T-cell (primary cell): ENCODE results near the gene AK4. TPM values are rescaled to one million over a fixed set of nuclear protein-coding genes. Genes with fewer than 3 reads are reported as not detected.
"Not testable (repeated sequence)": the region's sequence is repeated elsewhere in the genome, so short reads cannot be mapped to it uniquely, and the experiment has no call there.

Source experiments
- ATAC-seq, 4 experiments: fragments of 200-7000 bp in 3 of 4; fragments of 150-1000 bp in 1 of 4; cut with Tn5 transposase; replicated peaks in 1 of 4; 1 replicate in 3 of 4; 2 replicates in 1 of 4; pipeline ENCODE4 v1.10.0; 2021; ENCODE audit warnings: moderate library complexity in 3 of 4, mild to moderate bottlenecking in 2 of 4, moderate number of reproducible peaks in 1 of 4
- CTCF ChIA-PET, 2 donors: fragments of 300-600 bp; sonication (Branson Sonifier 250); formaldehyde crosslinking; loops; one replicate each; lab custom pipeline; 2022; ENCODE audit warnings: antibody characterized with exemption in 2 of 2; lab: Charles Lee
- POLR2A ChIA-PET, 2 donors: fragments of 300-600 bp; sonication (Branson Sonifier 250); formaldehyde crosslinking; loops; one replicate each; lab custom pipeline; 2022; ENCODE audit warnings: antibody characterized with exemption in 2 of 2; lab: Charles Lee
- DNase-seq, 35 experiments: peaks; one replicate each; pipeline versions ENCODE4 v3.0.0 to v3.0.0-alpha.2; 2013 to 2023
- H3K27ac ChIP-seq: one replicate; pipeline ENCODE4 v1.5.1; 2013; ENCODE audit warnings: low read length
- H3K27me3 ChIP-seq, 2 experiments: replicated peaks in 1 of 2; 1 replicate in 1 of 2; 2 replicates in 1 of 2; pipeline versions ENCODE4 v1.6.1 to v1.7.0; 2013; ENCODE audit warnings: low read length in 1 of 2, mixed read lengths in 1 of 2; ENCODE audit not compliant: control insufficient read depth in 2 of 2, insufficient read depth in 2 of 2; ENCODE audit errors: extremely low read depth in 1 of 2
- H3K36me3 ChIP-seq, 2 donors: 1 replicate in 1 of 2; 2 replicates in 1 of 2; pipeline versions ENCODE4 v1.6.1 to v1.7.0; 2013; ENCODE audit warnings: low read length in 1 of 2; ENCODE audit not compliant: control insufficient read depth in 2 of 2, insufficient read depth in 1 of 2; ENCODE audit errors: extremely low read depth in 1 of 2
- H3K4me1 ChIP-seq, 2 experiments: 1 replicate in 1 of 2; 2 replicates in 1 of 2; pipeline versions ENCODE4 v1.6.1 to v1.7.0; 2013; ENCODE audit warnings: low read length in 2 of 2, mixed read lengths in 1 of 2; ENCODE audit not compliant: insufficient read depth in 2 of 2, control insufficient read depth in 1 of 2; ENCODE audit errors: extremely low read depth in 1 of 2
- H3K4me3 ChIP-seq, 2 donors: 1 replicate in 1 of 2; 2 replicates in 1 of 2; pipeline versions ENCODE4 v1.5.1 to v1.7.0; 2013; ENCODE audit warnings: mild to moderate bottlenecking in 2 of 2, low read length in 1 of 2, moderate library complexity in 1 of 2; ENCODE audit not compliant: control insufficient read depth in 1 of 2; ENCODE audit errors: extremely low read depth in 1 of 2
- H3K9me3 ChIP-seq: 2 replicates; pipeline ENCODE4 v1.7.0; 2013
- H3K27ac Mint-ChIP-seq, 2 donors: one replicate each; pipeline ENCODE4 v1.8.0; 2020 to 2021; ENCODE audit warnings: mild to moderate bottlenecking in 2 of 2, mixed read lengths in 2 of 2
- H3K27me3 Mint-ChIP-seq, 2 donors: one replicate each; pipeline ENCODE4 v1.8.0; 2021 to 2022; ENCODE audit warnings: mixed read lengths in 2 of 2
- H3K36me3 Mint-ChIP-seq: one replicate; pipeline ENCODE4 v1.8.0; 2021; ENCODE audit warnings: mixed read lengths
- H3K4me1 Mint-ChIP-seq, 3 donors: one replicate each; pipeline ENCODE4 v1.8.0; 2020 to 2022; ENCODE audit warnings: mixed read lengths in 3 of 3, mild to moderate bottlenecking in 1 of 3
- H3K4me3 Mint-ChIP-seq, 3 donors: one replicate each; pipeline ENCODE4 v1.8.0; 2020 to 2022; ENCODE audit warnings: mild to moderate bottlenecking in 3 of 3, mixed read lengths in 3 of 3, moderate library complexity in 3 of 3
- H3K9me3 Mint-ChIP-seq, 3 donors: one replicate each; pipeline ENCODE4 v1.8.0; 2020 to 2022; ENCODE audit warnings: mixed read lengths in 3 of 3
- WGBS: methylation state at CpG from one replicate; pipeline ENCODE4 v1.1.5; 2013; ENCODE audit warnings: missing lambda C conversion rate; ENCODE audit not compliant: insufficient coverage; 5-methylcytosine and 5-hydroxymethylcytosine counted together
- total RNA-seq, 35 experiments: library from RNA in 6 of 35; stranded (reverse) in 6 of 35; fragments of 120-200 nt in 1 of 35; gene quantifications; one replicate each; pipeline versions ENCODE4 v1.2.1 to v1.2.4 and lab custom pipeline; 2013 to 2026

The AK4 gene
- total RNA-seq, 5 donors from 2014 or later (not counting 1 experiment from before 2014, with no cell fraction given), result 0.18 to 2.4 (median 1.1) TPM

DNA sequence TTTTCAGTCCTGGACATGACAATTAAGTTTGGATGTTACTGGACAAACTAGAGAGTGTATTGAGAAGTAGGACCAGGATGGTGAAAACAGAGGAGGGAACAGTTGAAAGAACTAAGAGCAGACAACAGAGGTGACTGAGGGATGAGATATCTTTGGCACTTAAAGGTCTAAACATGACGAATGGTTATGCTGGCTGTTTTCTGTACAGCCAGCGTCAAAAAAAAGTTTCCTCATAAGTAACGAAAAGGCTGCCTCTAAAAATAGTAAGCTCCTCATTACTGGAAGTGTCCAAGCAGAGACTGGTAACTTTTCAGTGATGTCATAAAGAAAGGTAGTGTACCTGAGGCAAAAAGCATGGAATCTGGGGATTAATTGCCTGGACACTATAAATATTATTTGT is 35.2 kb upstream of the AK4 start:
- ChIA-PET POLR2A (no interaction called here), CTCF (no interaction called here)
- H3K36me3 ChIP-seq, result no peaks in the 10 kb centered on the region
- no peak overlapping the region for H3K27ac ChIP-seq
- no peak overlapping the region for H3K27ac Mint-ChIP-seq
- 100% methylated on average over 1 of the region's 3 CpGs for WGBS
- H3K4me1 Mint-ChIP-seq, result no peaks in the 10 kb centered on the region
- H3K9me3 ChIP-seq, result no peaks in the 10 kb centered on the region
- DNase-seq, result no peak
- peaks cover 0 to 9% of the 10 kb centered on the region in 2 experiments for H3K27me3 ChIP-seq
- peaks cover 7 to 8% of the 10 kb centered on the region in 2 donors for H3K27me3 Mint-ChIP-seq
- H3K4me3 Mint-ChIP-seq, result no peak overlapping the region
- no peaks in the 10 kb centered on the region for H3K4me1 ChIP-seq
- H3K9me3 Mint-ChIP-seq, result peaks cover 0 to 6% (median 0%) of the 10 kb centered on the region in 3 donors
- ATAC-seq, result no peak
- H3K4me3 ChIP-seq, result no peak overlapping the region
- H3K36me3 Mint-ChIP-seq, result no peaks in the 10 kb centered on the region

DNA sequence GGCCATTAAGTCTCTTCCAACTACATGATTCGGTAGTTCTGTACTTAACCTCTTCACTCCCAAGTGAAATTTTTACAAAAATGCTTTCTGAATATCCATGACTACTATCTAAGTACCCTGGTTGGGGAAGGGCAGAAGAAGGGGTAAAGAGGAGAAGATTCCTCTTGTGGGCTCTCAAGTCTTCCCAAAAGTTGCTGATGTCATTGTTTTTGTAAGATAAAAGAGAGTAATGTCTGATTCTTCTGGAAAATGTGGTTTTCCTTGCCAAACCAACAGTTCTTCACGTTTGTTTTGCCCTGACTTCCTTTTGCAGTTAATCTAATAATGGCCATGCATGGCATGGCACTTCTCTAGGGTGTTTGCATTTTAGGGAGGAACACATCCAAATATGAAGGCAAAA is 34.7 kb upstream of the AK4 start:
- Mint-ChIP-seq H3K36me3 (no peaks in the 10 kb centered on the region), H3K27ac (no peak overlapping the region), H3K4me1 (no peaks in the 10 kb centered on the region), H3K9me3 (peaks cover 0 to 6% (median 0%) of the 10 kb centered on the region in 3 donors), H3K4me3 (no peak overlapping the region), H3K27me3 (peaks cover 8 to 9% of the 10 kb centered on the region in 2 donors)
- Histone ChIP-seq H3K36me3 (no peaks in the 10 kb centered on the region), H3K27ac (no peak overlapping the region), H3K4me1 (no peaks in the 10 kb centered on the region), H3K4me3 (no peak overlapping the region), H3K9me3 (no peaks in the 10 kb centered on the region), H3K27me3 (peaks cover 0 to 9% of the 10 kb centered on the region in 2 experiments)
- ATAC-seq (no peak), DNase-seq (no peak)
- WGBS, result no CpG with 5 or more reads among the region's 2 CpGs
- ChIA-PET POLR2A (no interaction called here), CTCF (no interaction called here)

DNA sequence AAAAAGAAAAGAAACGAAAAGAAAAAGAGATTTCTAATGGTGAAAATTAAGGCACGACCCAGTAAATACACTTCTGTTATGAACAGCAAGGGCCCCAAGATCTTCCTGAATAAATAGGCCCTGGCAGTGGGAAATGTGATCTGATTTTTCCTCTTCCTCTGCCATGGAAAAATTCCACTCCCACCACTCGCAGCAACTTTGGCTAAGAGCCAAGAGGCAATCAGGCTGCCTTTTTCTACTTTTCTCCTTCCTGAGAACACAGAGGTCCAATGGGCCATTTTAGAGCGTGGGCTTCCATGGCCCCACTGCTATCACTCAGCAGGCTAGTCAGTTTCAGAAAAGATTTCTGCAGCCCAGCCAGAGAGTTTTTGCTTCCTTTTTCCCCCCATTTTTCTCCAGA is 33.7 kb upstream of the AK4 start:
- DNase-seq (no peak), ATAC-seq (no peak)
- Histone ChIP-seq H3K4me3 (no peak overlapping the region), H3K27ac (no peak overlapping the region), H3K4me1 (no peaks in the 10 kb centered on the region), H3K27me3 (peaks cover 0 to 8% of the 10 kb centered on the region in 2 experiments), H3K9me3 (no peaks in the 10 kb centered on the region), H3K36me3 (no peaks in the 10 kb centered on the region)
- CTCF ChIA-PET, result no interaction called here
- WGBS, result 88% methylated on average over 1 of the region's 4 CpGs
- no peak overlapping the region for H3K27ac Mint-ChIP-seq
- POLR2A ChIA-PET, result no interaction called here
- no peaks in the 10 kb centered on the region for H3K36me3 Mint-ChIP-seq
- H3K4me3 Mint-ChIP-seq, result no peak overlapping the region
- H3K27me3 Mint-ChIP-seq, result peaks cover 8 to 9% of the 10 kb centered on the region in 2 donors
- no peaks in the 10 kb centered on the region for H3K4me1 Mint-ChIP-seq
- H3K9me3 Mint-ChIP-seq, result peaks cover 0 to 6% (median 0%) of the 10 kb centered on the region in 3 donors

DNA sequence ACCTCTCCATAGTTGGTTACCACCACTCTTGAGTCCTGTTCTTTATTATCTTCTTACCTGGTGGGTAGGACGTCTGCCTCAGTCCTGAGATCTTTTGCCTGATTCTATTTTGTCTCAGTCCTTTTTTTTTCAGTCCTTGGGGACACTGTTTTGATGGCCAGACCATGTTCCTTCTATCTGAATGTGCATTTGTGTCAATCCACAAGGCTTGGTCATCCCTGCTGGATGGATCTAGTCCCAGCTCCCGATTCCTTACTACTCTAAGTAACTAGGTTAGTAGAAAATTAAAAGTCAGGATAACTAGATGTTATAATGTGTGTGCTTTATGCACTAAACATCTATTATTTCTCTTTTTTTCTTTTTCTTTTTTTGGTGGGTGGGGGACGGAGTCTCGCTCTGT is 28.1 kb upstream of the AK4 start:
- Histone ChIP-seq H3K9me3 (no peaks in the 10 kb centered on the region), H3K27me3 (no peaks in the 10 kb centered on the region), H3K4me1 (no peaks in the 10 kb centered on the region), H3K4me3 (no peak overlapping the region), H3K36me3 (no peaks in the 10 kb centered on the region), H3K27ac (no peak overlapping the region)
- Mint-ChIP-seq H3K27ac (no peak overlapping the region), H3K4me3 (no peak overlapping the region), H3K9me3 (no peaks in the 10 kb centered on the region), H3K27me3 (peaks cover 14 to 15% of the 10 kb centered on the region in 2 donors), H3K4me1 (no peaks in the 10 kb centered on the region), H3K36me3 (no peaks in the 10 kb centered on the region)
- WGBS, result no CpG with 5 or more reads among the region's 4 CpGs
- CTCF ChIA-PET, result interaction anchor here in 1 of 2 donors (0.5 kb wide), 1 partner anchor 444 kb away, joined by 4 read pairs; no protein-coding TSS in a partner anchor
- ATAC-seq (no peak), DNase-seq (no peak)
- POLR2A ChIA-PET, result no interaction called here

DNA sequence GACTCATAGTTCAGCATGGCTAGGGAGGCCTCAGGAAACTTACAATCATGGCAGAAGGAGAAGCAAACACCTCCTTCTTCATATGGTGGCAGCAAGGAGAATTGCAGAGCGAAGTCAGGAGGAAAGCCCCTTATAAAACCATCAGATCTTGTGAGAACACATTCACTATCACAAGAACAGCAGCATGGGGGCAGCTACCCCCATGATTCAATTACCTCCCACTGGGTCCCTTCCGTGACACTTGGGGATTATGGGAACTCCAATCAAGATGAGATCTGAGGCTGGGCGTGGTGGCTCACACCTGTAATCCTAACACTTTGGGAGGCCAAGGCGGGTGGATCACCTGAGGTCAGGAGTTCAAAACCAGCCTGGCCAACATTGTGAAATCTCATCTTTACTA is 18.9 kb upstream of the AK4 start:
- H3K4me1 Mint-ChIP-seq, DNase-seq, ATAC-seq, H3K27ac Mint-ChIP-seq, H3K36me3 ChIP-seq, H3K27ac ChIP-seq, H3K4me1 ChIP-seq, H3K9me3 Mint-ChIP-seq, POLR2A ChIA-PET, H3K27me3 ChIP-seq, H3K36me3 Mint-ChIP-seq, H3K9me3 ChIP-seq, H3K4me3 Mint-ChIP-seq, CTCF ChIA-PET, H3K4me3 ChIP-seq: not testable (repeated sequence)
- peaks cover 29% of the 10 kb centered on the region in 2 donors for H3K27me3 Mint-ChIP-seq
- no CpG with 5 or more reads among the region's 4 CpGs for WGBS

DNA sequence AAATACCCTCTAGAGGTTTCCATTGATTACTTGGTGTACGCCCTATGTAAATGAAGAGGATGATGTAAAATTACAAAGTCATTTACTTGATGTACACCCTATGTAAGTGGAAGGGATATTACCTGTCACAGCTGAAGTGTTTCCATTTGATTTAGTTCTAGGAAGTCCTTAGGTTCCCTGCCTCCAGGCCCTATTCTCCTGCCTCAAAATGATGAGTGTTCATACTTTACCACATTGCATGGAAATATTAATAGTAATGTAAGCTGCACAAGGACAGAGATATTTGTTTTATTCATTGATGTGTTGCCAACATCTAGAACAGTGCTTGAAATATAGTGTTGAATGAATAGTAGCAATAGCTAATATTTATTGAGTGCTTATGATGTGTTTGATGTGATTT is 9.5 kb upstream of the AK4 start:
- POLR2A ChIA-PET, result interaction anchor here in 1 of 2 donors (0.6 kb wide), 1 partner anchor 1531 kb away, joined by 3 read pairs; no protein-coding TSS in a partner anchor
- no CpG with 5 or more reads among the region's 1 CpG for WGBS

DNA sequence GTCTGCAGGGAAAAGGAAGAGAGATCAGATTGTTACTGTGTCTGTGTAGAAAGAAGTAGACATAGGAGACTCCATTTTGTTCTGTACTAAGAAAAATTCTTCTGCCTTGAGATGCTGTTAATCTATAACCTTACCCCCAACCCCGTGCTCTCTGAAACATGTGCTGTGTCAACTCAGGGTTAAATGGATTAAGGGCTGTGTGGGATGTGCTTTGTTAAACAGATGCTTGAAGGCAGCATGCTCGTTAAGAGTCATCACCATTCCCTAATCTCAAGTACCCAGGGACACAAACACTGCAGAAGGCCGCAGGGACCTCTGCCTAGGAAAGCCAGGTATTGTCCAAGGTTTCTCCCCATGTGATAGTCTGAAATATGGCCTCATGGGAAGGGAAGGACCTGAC is 8.2 kb upstream of the AK4 start:
- H3K27me3 Mint-ChIP-seq, result peaks cover 13 to 21% of the 10 kb centered on the region in 2 donors
- not testable (repeated sequence) for H3K9me3 Mint-ChIP-seq

More for the DNA sequence above, 9.5 kb upstream of the AK4 start:
- Histone ChIP-seq H3K4me1 (no peaks in the 10 kb centered on the region), H3K4me3 (no peak overlapping the region), H3K27ac (no peak overlapping the region), H3K36me3 (no peaks in the 10 kb centered on the region), H3K9me3 (no peaks in the 10 kb centered on the region), H3K27me3 (peaks cover 0 to 7% of the 10 kb centered on the region in 2 experiments)
- H3K27me3 Mint-ChIP-seq, result peaks cover 5 to 10% of the 10 kb centered on the region in 2 donors
- H3K9me3 Mint-ChIP-seq, result no peaks in the 10 kb centered on the region
- CTCF ChIA-PET, result no interaction called here
- H3K4me3 Mint-ChIP-seq, result no peak overlapping the region
- DNase-seq, result no peak
- no peaks in the 10 kb centered on the region for H3K36me3 Mint-ChIP-seq
- no peak for ATAC-seq
- no peak overlapping the region for H3K27ac Mint-ChIP-seq
- H3K4me1 Mint-ChIP-seq, result no peaks in the 10 kb centered on the region

More for the DNA sequence above, 8.2 kb upstream of the AK4 start:
- WGBS, result no CpG with 5 or more reads among the region's 3 CpGs
- H3K4me1 Mint-ChIP-seq, H3K4me3 Mint-ChIP-seq, H3K4me3 ChIP-seq, CTCF ChIA-PET, ATAC-seq, H3K36me3 ChIP-seq, H3K27ac ChIP-seq, H3K9me3 ChIP-seq, H3K36me3 Mint-ChIP-seq, H3K27ac Mint-ChIP-seq, POLR2A ChIA-PET, H3K4me1 ChIP-seq, DNase-seq, H3K27me3 ChIP-seq: not testable (repeated sequence)
